ENCODE data around the gene EML1. TPM values are rescaled to one million over a fixed set of nuclear protein-coding genes. Genes with fewer than 3 reads are reported as not detected.

Gene EML1
- total RNA-seq, 4 donors from 2014 or later = 92.3 to 131 (median 119) TPM

GRCh38 chr14:99931308-99931707 lies 138.1 kb downstream of the EML1 start:
- H3K27me3 ChIP-seq = no peaks in the 10 kb centered on the region
- peaks cover 9 to 50% (median 30%) of the 10 kb centered on the region in 4 donors for H3K36me3 ChIP-seq
- TF ChIP-seq EP300 (IDR thresholded peaks at IDR 0.05) (no peak), POLR2AphosphoS5 (IDR thresholded peaks at IDR 0.05) (no peak), CTCF (IDR thresholded peaks at IDR 0.05) (no peak), POLR2A (IDR thresholded peaks at IDR 0.05; ENCODE audit: low read depth) (no peak)
- no peak for DNase-seq (ENCODE audit: extremely low spot score)
- WGBS = 73% methylated on average over 2 of the region's 4 CpGs
- peaks cover 0 to 7% (median 0%) of the 10 kb centered on the region in 4 donors for H3K4me1 ChIP-seq
- H3K9me3 ChIP-seq = no peaks in the 10 kb centered on the region
- intact Hi-C loops (cut with DNase I) = no loop called here
- H3K27ac ChIP-seq (replicated peaks in 1 of 4) = no peak overlapping the region
- H3K4me3 ChIP-seq = no peak overlapping the region

- 83% methylated on average over 16 of the region's 16 CpGs for WGBS
Observed at GRCh38 chr14:99936056-99936455, 142.8 kb downstream of the EML1 start.

GRCh38 chr14:99936738-99937474 lies 143.7 kb downstream of the EML1 start:
- WGBS = 88% methylated on average over 24 of the region's 29 CpGs
- H3K4me1 ChIP-seq = no peaks in the 10 kb centered on the region
- no peak overlapping the region for H3K4me3 ChIP-seq
- no peaks in the 10 kb centered on the region for H3K9me3 ChIP-seq
- H3K36me3 ChIP-seq = peaks cover 31 to 89% (median 69%) of the 10 kb centered on the region in 4 donors
- no peak overlapping the region for H3K27ac ChIP-seq (replicated peaks in 1 of 4)
- intact Hi-C loops (cut with DNase I) = no loop called here
- no peaks in the 10 kb centered on the region for H3K27me3 ChIP-seq
- TF ChIP-seq POLR2A (IDR thresholded peaks at IDR 0.05; ENCODE audit: low read depth) (no peak), POLR2AphosphoS5 (IDR thresholded peaks at IDR 0.05) (no peak), EP300 (IDR thresholded peaks at IDR 0.05) (no peak), CTCF (IDR thresholded peaks at IDR 0.05) (no peak)
- no peak for DNase-seq (ENCODE audit: extremely low spot score)

More at GRCh38 chr14:99936056-99936455, 142.8 kb downstream of the EML1 start:
- no peak for TF ChIP-seq POLR2A (IDR thresholded peaks at IDR 0.05; ENCODE audit: low read depth)
- no peak for TF ChIP-seq CTCF (IDR thresholded peaks at IDR 0.05)
- no peak for TF ChIP-seq EP300 (IDR thresholded peaks at IDR 0.05)
- no peak for TF ChIP-seq POLR2AphosphoS5 (IDR thresholded peaks at IDR 0.05)
- H3K27me3 ChIP-seq = no peaks in the 10 kb centered on the region
- H3K27ac ChIP-seq (replicated peaks in 1 of 4) = no peak overlapping the region
- intact Hi-C loops (cut with DNase I) = no loop called here
- H3K4me3 ChIP-seq = no peak overlapping the region
- H3K36me3 ChIP-seq = peaks cover 31 to 89% (median 70%) of the 10 kb centered on the region in 4 donors
- no peaks in the 10 kb centered on the region for H3K9me3 ChIP-seq
- DNase-seq (ENCODE audit: extremely low spot score) = no peak
- no peaks in the 10 kb centered on the region for H3K4me1 ChIP-seq

- no peak for DNase-seq (ENCODE audit: extremely low spot score)
- 89% methylated on average over 14 of the region's 14 CpGs for WGBS
- Histone ChIP-seq H3K27ac (replicated peaks in 1 of 4) (no peak overlapping the region), H3K4me3 (no peak overlapping the region), H3K36me3 (peaks cover 31 to 92% (median 75%) of the 10 kb centered on the region in 4 donors), H3K9me3 (no peaks in the 10 kb centered on the region), H3K4me1 (no peaks in the 10 kb centered on the region), H3K27me3 (no peaks in the 10 kb centered on the region)
- intact Hi-C loops (cut with DNase I) = no loop called here
- TF ChIP-seq EP300 (IDR thresholded peaks at IDR 0.05) (no peak), POLR2A (IDR thresholded peaks at IDR 0.05; ENCODE audit: low read depth) (no peak)
Observed at GRCh38 chr14:99937475-99938244, 144.4 kb downstream of the EML1 start.

- TF ChIP-seq POLR2AphosphoS5 (IDR thresholded peaks at IDR 0.05) = no peak
- TF ChIP-seq POLR2A (IDR thresholded peaks at IDR 0.05; ENCODE audit: low read depth) = no peak
- no peak for TF ChIP-seq EP300 (IDR thresholded peaks at IDR 0.05)
- TF ChIP-seq CTCF (IDR thresholded peaks at IDR 0.05) = no peak
- Histone ChIP-seq H3K4me1 (no peaks in the 10 kb centered on the region), H3K4me3 (no peak overlapping the region), H3K36me3 (peaks cover 31 to 95% (median 75%) of the 10 kb centered on the region in 4 donors), H3K9me3 (no peaks in the 10 kb centered on the region), H3K27me3 (no peaks in the 10 kb centered on the region), H3K27ac (replicated peaks in 1 of 4) (no peak overlapping the region)
- no peak for DNase-seq (ENCODE audit: extremely low spot score)
- WGBS = 85% methylated on average over 7 of the region's 8 CpGs
- intact Hi-C loops (cut with DNase I) = no loop called here
Observed at GRCh38 chr14:99938376-99938775, 145.2 kb downstream of the EML1 start.

Measured in esophagus muscularis mucosa (tissue), 4 donors.